H9 (cell line): ENCODE data around the gene PLD1. TPM values are rescaled to one million over a fixed set of nuclear protein-coding genes. Genes with fewer than 3 reads are reported as not detected.

Experiments used
- DNase-seq: peaks from one replicate; pipeline ENCODE4 v3.0.0-alpha.2; 2017
- H2AFZ ChIP-seq: one replicate; pipeline ENCODE4 v1.6.1; 2013; ENCODE audit warnings: mild to moderate bottlenecking, low read length, control low read depth, moderate library complexity
- H2AK5ac ChIP-seq: 2 replicates; pipeline ENCODE4 v1.6.1; 2013; ENCODE audit warnings: low read length, control low read depth, mixed read lengths; ENCODE audit not compliant: insufficient read length
- H2BK120ac ChIP-seq: one replicate; pipeline ENCODE4 v1.6.1; 2013; ENCODE audit warnings: low read depth, mild to moderate bottlenecking, low read length, control low read depth, inconsistent platforms; ENCODE audit not compliant: poor library complexity, severe bottlenecking
- H2BK12ac ChIP-seq: 2 replicates; pipeline ENCODE4 v1.6.1; 2013; ENCODE audit warnings: low read length, control low read depth, mixed read lengths, low read depth; ENCODE audit not compliant: insufficient read length
- H2BK15ac ChIP-seq: 2 replicates; pipeline ENCODE4 v1.6.1; 2013; ENCODE audit warnings: low read depth, low read length, control low read depth
- H2BK20ac ChIP-seq: one replicate; pipeline ENCODE4 v1.6.1; 2013; ENCODE audit warnings: low read depth, mild to moderate bottlenecking, low read length, control low read depth, inconsistent platforms; ENCODE audit not compliant: poor library complexity, severe bottlenecking
- H2BK5ac ChIP-seq: 2 replicates; pipeline ENCODE4 v1.6.1; 2013; ENCODE audit warnings: low read length, control low read depth, mixed read lengths; ENCODE audit not compliant: insufficient read length
- H3K14ac ChIP-seq: 2 replicates; pipeline ENCODE4 v1.6.1; 2013; ENCODE audit warnings: low read length, control low read depth; ENCODE audit not compliant: insufficient read depth
- H3K18ac ChIP-seq: 2 replicates; pipeline ENCODE4 v1.6.1; 2013; ENCODE audit warnings: low read depth, mild to moderate bottlenecking, mixed read lengths, low read length, control low read depth; ENCODE audit not compliant: insufficient read length
- H3K23ac ChIP-seq: 2 replicates; pipeline ENCODE4 v1.6.1; 2013; ENCODE audit warnings: low read length, control low read depth, mixed read lengths, low read depth; ENCODE audit not compliant: insufficient read length
- H3K23me2 ChIP-seq: 2 replicates; pipeline ENCODE4 v1.6.1; 2013; ENCODE audit warnings: low read depth, mild to moderate bottlenecking, mixed read lengths, low read length, control low read depth; ENCODE audit not compliant: insufficient read length, poor library complexity, severe bottlenecking
- H3K27ac ChIP-seq: 2 replicates; pipeline ENCODE4 v1.5.1; 2013; ENCODE audit warnings: low read length, control low read depth, mixed read lengths, low read depth; ENCODE audit not compliant: insufficient read length
- H3K27me3 ChIP-seq: 2 replicates; pipeline ENCODE4 v1.6.1; 2013; ENCODE audit warnings: low read length, control low read depth, inconsistent platforms; ENCODE audit not compliant: insufficient read depth
- H3K4ac ChIP-seq: 2 replicates; pipeline ENCODE4 v1.6.1; 2013; ENCODE audit warnings: low read depth, mild to moderate bottlenecking, control low read depth, inconsistent platforms, low read length, moderate library complexity
- H3K4me1 ChIP-seq: 2 replicates; pipeline ENCODE4 v1.6.1; 2013; ENCODE audit warnings: low read length, control low read depth, inconsistent platforms; ENCODE audit not compliant: insufficient read depth
- H3K4me2 ChIP-seq: 2 replicates; pipeline ENCODE4 v1.6.1; 2013; ENCODE audit warnings: low read length, control low read depth, mixed read lengths; ENCODE audit not compliant: insufficient read length, insufficient read depth
- H3K56ac ChIP-seq: 2 replicates; pipeline ENCODE4 v1.6.1; 2013; ENCODE audit warnings: low read depth, mild to moderate bottlenecking, mixed read lengths, low read length, control low read depth; ENCODE audit not compliant: insufficient read length
- H3K79me1 ChIP-seq: 2 replicates; pipeline ENCODE4 v1.6.1; 2013; ENCODE audit warnings: low read depth, mild to moderate bottlenecking, moderate library complexity, low read length, control low read depth, inconsistent platforms; ENCODE audit not compliant: insufficient read depth, poor library complexity, severe bottlenecking
- H3K79me2 ChIP-seq: 2 replicates; pipeline ENCODE4 v1.6.1; 2013; ENCODE audit warnings: low read length, control low read depth, inconsistent platforms; ENCODE audit not compliant: insufficient read depth
- H3K9ac ChIP-seq: 2 replicates; pipeline ENCODE4 v1.6.1; 2013; ENCODE audit warnings: low read length, control low read depth, mixed read lengths; ENCODE audit not compliant: insufficient read length; ENCODE audit errors: extremely low read depth
- H3K9me3 ChIP-seq: one replicate; pipeline ENCODE4 v1.6.1; 2013; ENCODE audit warnings: low read depth, low read length, inconsistent platforms; ENCODE audit not compliant: control insufficient read depth
- H3T11ph ChIP-seq: one replicate; pipeline ENCODE4 v1.6.1; 2013; ENCODE audit warnings: mild to moderate bottlenecking, low read length, control low read depth, inconsistent platforms
- H4K20me1 ChIP-seq: one replicate; pipeline ENCODE4 v1.6.1; 2013; ENCODE audit not compliant: control insufficient read depth, insufficient read length, insufficient read depth
- H4K5ac ChIP-seq: 2 replicates; pipeline ENCODE4 v1.6.1; 2013; ENCODE audit warnings: low read depth, mild to moderate bottlenecking, mixed read lengths, low read length, control low read depth; ENCODE audit not compliant: insufficient read length
- H4K8ac ChIP-seq: replicated peaks from 2 replicates; pipeline ENCODE4 v1.6.1; 2013; ENCODE audit warnings: low read length, control low read depth, mixed read lengths, low read depth; ENCODE audit not compliant: insufficient read length
- H4K91ac ChIP-seq: 2 replicates; pipeline ENCODE4 v1.6.1; 2013; ENCODE audit warnings: low read depth, mild to moderate bottlenecking, moderate library complexity, mixed read lengths, low read length, control low read depth; ENCODE audit not compliant: insufficient read length
- H3K27ac Mint-ChIP-seq, 3 experiments: 2 replicates in 2 of 3; 3 replicates in 1 of 3; pipeline ENCODE4 v1.8.0; 2020 to 2021; ENCODE audit warnings: mixed read lengths in 3 of 3, mild to moderate bottlenecking in 1 of 3, moderate library complexity in 1 of 3
- H3K27me3 Mint-ChIP-seq: 2 replicates; pipeline ENCODE4 v1.8.0; 2021; ENCODE audit warnings: low read depth, mild to moderate bottlenecking, moderate library complexity, mixed read lengths
- H3K36me3 Mint-ChIP-seq, 3 experiments: 2 replicates in 2 of 3; 3 replicates in 1 of 3; pipeline ENCODE4 v1.8.0; 2020 to 2021; ENCODE audit warnings: low read depth in 3 of 3, mixed read lengths in 3 of 3; ENCODE audit not compliant: insufficient read depth in 1 of 3
- H3K4me1 Mint-ChIP-seq, 2 experiments: 2 replicates each; pipeline ENCODE4 v1.8.0; 2020; ENCODE audit warnings: mixed read lengths in 2 of 2
- H3K4me3 Mint-ChIP-seq, 2 experiments: 2 replicates in 1 of 2; 3 replicates in 1 of 2; pipeline ENCODE4 v1.8.0; 2020 to 2021; ENCODE audit warnings: mild to moderate bottlenecking in 2 of 2, mixed read lengths in 2 of 2, moderate library complexity in 1 of 2
- H3K9me3 Mint-ChIP-seq, 2 experiments: 2 replicates in 1 of 2; 3 replicates in 1 of 2; pipeline ENCODE4 v1.8.0; 2020; ENCODE audit warnings: mild to moderate bottlenecking in 2 of 2, mixed read lengths in 2 of 2, moderate library complexity in 1 of 2
- WGBS: extraction: QIAGEN DNeasy Blood & Tissue Kit; methylation state at CpG from one replicate; pipeline ENCODE4 v1.1.7; 2013; ENCODE audit warnings: missing lambda C conversion rate, low lambda C conversion rate, mixed read lengths; ENCODE audit not compliant: insufficient read length; ENCODE audit errors: extremely low coverage; 5-methylcytosine and 5-hydroxymethylcytosine counted together
- total RNA-seq: library from RNA; stranded (reverse); gene quantifications from 2 replicates; pipeline ENCODE4 v1.2.1, GENCODE V29; 2021
- TF ChIP-seq, protein P1 (sequence below): fragments of 200-600 bp; sonication (generic); conservative IDR thresholded peaks from 3 replicates; pipeline ENCODE4 v1.8.0; 2021; ENCODE audit warnings: antibody characterized with exemption, mild to moderate bottlenecking

The PLD1 gene
- total RNA-seq, 1 experiment from 2014 or later: 1.8 TPM

DNA sequence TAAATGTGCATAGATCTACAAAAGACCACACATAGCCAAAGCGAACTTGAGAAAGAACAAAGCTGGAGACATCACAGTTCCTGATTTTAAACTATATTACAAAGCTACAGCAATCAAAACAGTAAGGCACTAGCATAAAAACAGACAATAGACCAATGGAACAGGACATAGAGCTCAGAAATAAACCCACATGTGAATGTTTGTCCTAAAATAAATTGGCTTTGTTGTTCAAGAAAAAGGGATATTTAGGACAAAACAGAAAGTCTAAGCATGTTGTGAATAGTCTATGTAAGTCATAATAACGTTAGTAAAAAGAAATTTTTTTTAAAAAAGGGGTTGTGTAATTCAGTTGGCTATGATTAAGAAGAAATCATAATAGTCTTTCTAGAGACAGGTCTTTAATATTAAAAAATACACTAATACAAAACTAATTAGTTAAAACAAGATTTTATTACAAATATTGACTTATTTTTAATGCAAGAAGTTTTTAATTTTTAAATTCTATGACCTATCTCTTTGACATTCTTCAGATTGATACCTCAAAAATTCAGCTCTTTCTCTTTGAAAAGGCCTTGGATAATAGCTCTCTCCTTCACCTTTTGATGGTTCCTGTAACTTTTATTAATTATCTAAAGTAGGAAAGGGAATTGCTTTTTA, 44.5 kb upstream of the PLD1 start:
- no peak overlapping the region for H2BK5ac ChIP-seq
- no peak overlapping the region for H3K4ac ChIP-seq
- no peak overlapping the region for H3K27ac ChIP-seq
- H3K18ac ChIP-seq: no peak overlapping the region
- no peaks in the 10 kb centered on the region for H4K20me1 ChIP-seq
- no peak overlapping the region for H4K91ac ChIP-seq
- Mint-ChIP-seq H3K4me1 (peaks cover 5 to 12% of the 10 kb centered on the region in 2 experiments; a peak in 2 of 4 replicates), H3K27me3 (peaks cover 2% of the 10 kb centered on the region), H3K36me3 (peaks cover 21 to 50% (median 34%) of the 10 kb centered on the region in 3 experiments), H3K9me3 (peaks cover 53 to 59% of the 10 kb centered on the region in 2 experiments), H3K27ac (no peak overlapping the region; a peak in 1 of 7 replicates), H3K4me3 (no peak overlapping the region)
- no peak overlapping the region for H2AK5ac ChIP-seq
- no CpG with 5 or more reads among the region's 2 CpGs for WGBS
- H3K79me2 ChIP-seq: no peaks in the 10 kb centered on the region
- no peaks in the 10 kb centered on the region for H3K4me1 ChIP-seq
- DNase-seq: no peak
- no peaks in the 10 kb centered on the region for H3K79me1 ChIP-seq
- H3K9me3 ChIP-seq: peaks cover 7% of the 10 kb centered on the region
- no peaks in the 10 kb centered on the region for H3K27me3 ChIP-seq
- no peak overlapping the region for H3K14ac ChIP-seq
- no peak overlapping the region for H2BK12ac ChIP-seq
- H2AFZ ChIP-seq: no peak overlapping the region
- H2BK15ac ChIP-seq: no peak overlapping the region
- no peak overlapping the region for H3K4me2 ChIP-seq
- H3K23ac ChIP-seq: no peak overlapping the region
- H2BK120ac ChIP-seq: no peak overlapping the region
- H3K9ac ChIP-seq: no peak overlapping the region
- no peak overlapping the region for H3K56ac ChIP-seq
- no peak overlapping the region for H3T11ph ChIP-seq
- TF ChIP-seq, protein P1, sequence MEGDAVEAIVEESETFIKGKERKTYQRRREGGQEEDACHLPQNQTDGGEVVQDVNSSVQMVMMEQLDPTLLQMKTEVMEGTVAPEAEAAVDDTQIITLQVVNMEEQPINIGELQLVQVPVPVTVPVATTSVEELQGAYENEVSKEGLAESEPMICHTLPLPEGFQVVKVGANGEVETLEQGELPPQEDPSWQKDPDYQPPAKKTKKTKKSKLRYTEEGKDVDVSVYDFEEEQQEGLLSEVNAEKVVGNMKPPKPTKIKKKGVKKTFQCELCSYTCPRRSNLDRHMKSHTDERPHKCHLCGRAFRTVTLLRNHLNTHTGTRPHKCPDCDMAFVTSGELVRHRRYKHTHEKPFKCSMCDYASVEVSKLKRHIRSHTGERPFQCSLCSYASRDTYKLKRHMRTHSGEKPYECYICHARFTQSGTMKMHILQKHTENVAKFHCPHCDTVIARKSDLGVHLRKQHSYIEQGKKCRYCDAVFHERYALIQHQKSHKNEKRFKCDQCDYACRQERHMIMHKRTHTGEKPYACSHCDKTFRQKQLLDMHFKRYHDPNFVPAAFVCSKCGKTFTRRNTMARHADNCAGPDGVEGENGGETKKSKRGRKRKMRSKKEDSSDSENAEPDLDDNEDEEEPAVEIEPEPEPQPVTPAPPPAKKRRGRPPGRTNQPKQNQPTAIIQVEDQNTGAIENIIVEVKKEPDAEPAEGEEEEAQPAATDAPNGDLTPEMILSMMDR: no peak
- no peak overlapping the region for H4K8ac ChIP-seq
- no peak overlapping the region for H4K5ac ChIP-seq
- no peaks in the 10 kb centered on the region for H3K23me2 ChIP-seq
- H2BK20ac ChIP-seq: no peak overlapping the region
